Right hindlimb (tissue), 1 donor: ENCODE results near the gene RALGAPA2.

Experiments
- DNase-seq: peaks from one replicate; pipeline ENCODE4 v3.0.0-alpha.2; 2018

RALGAPA2 gene

GRCh38 chr20:20683020-20683419 lies 29.4 kb downstream of the RALGAPA2 start:
- DNase-seq, result no peak

GRCh38 chr20:20680991-20681508 lies 31.4 kb downstream of the RALGAPA2 start:
- no peak for DNase-seq

GRCh38 chr20:20679316-20679715 lies 33.1 kb downstream of the RALGAPA2 start:
- no peak for DNase-seq

GRCh38 chr20:20677186-20677585 lies 35.3 kb downstream of the RALGAPA2 start:
- DNase-seq, result no peak

GRCh38 chr20:20668639-20669038 lies 43.8 kb downstream of the RALGAPA2 start:
- DNase-seq, result no peak

GRCh38 chr20:20666359-20666758 lies 46.1 kb downstream of the RALGAPA2 start:
- no peak for DNase-seq

GRCh38 chr20:20665606-20666332 lies 46.7 kb downstream of the RALGAPA2 start:
- DNase-seq, result no peak

- no peak for DNase-seq
These were observed 47.5 kb downstream of the RALGAPA2 start for GRCh38 chr20:20664795-20665589.

GRCh38 chr20:20663841-20664240 lies 48.6 kb downstream of the RALGAPA2 start:
- no peak for DNase-seq

- no peak for DNase-seq
These were observed 53.5 kb downstream of the RALGAPA2 start for GRCh38 chr20:20658871-20659431.

GRCh38 chr20:20658123-20658522 lies 54.3 kb downstream of the RALGAPA2 start:
- no peak for DNase-seq

- no peak for DNase-seq
These were observed 55.4 kb downstream of the RALGAPA2 start for GRCh38 chr20:20657092-20657491.

- DNase-seq, result no peak
These were observed 56.6 kb downstream of the RALGAPA2 start for GRCh38 chr20:20655883-20656282.

GRCh38 chr20:20649945-20650344 lies 62.5 kb downstream of the RALGAPA2 start:
- no peak for DNase-seq

- DNase-seq, result no peak
These were observed 68.5 kb downstream of the RALGAPA2 start for GRCh38 chr20:20643927-20644326.

GRCh38 chr20:20641783-20642182 lies 70.7 kb downstream of the RALGAPA2 start:
- no peak for DNase-seq

GRCh38 chr20:20638878-20639277 lies 73.6 kb downstream of the RALGAPA2 start:
- DNase-seq, result no peak

- no peak for DNase-seq
These were observed 74.3 kb downstream of the RALGAPA2 start for GRCh38 chr20:20637998-20638725.

- DNase-seq, result no peak
These were observed 77.4 kb downstream of the RALGAPA2 start for GRCh38 chr20:20635006-20635405.

GRCh38 chr20:20632644-20633043 lies 79.8 kb downstream of the RALGAPA2 start:
- DNase-seq, result no peak

GRCh38 chr20:20630551-20630950 lies 81.9 kb downstream of the RALGAPA2 start:
- DNase-seq, result no peak

GRCh38 chr20:20629556-20630188 lies 82.8 kb downstream of the RALGAPA2 start:
- no peak for DNase-seq

- no peak for DNase-seq
These were observed 84.1 kb downstream of the RALGAPA2 start for GRCh38 chr20:20628314-20628713.
